ENCODE measurements around the gene RIPOR3.

The RIPOR3 gene

DNA sequence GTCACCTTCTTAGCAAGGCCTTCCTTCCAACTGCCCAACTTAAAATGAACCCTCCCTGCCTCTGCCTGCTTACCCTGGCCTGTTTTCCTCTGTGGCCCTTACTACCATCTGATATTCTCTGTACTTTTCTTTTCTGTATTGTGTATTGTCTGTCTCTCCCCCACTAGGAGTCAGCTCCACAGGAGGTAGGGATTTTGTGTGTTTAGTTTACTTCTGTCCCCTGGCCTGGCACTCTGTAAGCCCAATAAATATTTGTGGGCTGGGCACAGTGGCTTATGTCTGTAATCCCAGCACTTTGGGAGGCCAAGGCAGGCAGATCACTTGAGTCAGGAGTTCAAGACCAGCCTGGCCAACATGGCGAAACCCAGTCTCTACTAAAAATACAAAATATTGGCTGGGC, 72.8 kb downstream of the RIPOR3 start:
- TF ChIP-seq, protein P1, sequence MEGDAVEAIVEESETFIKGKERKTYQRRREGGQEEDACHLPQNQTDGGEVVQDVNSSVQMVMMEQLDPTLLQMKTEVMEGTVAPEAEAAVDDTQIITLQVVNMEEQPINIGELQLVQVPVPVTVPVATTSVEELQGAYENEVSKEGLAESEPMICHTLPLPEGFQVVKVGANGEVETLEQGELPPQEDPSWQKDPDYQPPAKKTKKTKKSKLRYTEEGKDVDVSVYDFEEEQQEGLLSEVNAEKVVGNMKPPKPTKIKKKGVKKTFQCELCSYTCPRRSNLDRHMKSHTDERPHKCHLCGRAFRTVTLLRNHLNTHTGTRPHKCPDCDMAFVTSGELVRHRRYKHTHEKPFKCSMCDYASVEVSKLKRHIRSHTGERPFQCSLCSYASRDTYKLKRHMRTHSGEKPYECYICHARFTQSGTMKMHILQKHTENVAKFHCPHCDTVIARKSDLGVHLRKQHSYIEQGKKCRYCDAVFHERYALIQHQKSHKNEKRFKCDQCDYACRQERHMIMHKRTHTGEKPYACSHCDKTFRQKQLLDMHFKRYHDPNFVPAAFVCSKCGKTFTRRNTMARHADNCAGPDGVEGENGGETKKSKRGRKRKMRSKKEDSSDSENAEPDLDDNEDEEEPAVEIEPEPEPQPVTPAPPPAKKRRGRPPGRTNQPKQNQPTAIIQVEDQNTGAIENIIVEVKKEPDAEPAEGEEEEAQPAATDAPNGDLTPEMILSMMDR (conservative IDR thresholded peaks at IDR 0.05; ENCODE audit: low read depth, low read length), result no peak
- no peak overlapping the region for H3K4me3 ChIP-seq (ENCODE audit: low read length)
- DNase-seq (ENCODE audit: low read depth), result no peak

DNA sequence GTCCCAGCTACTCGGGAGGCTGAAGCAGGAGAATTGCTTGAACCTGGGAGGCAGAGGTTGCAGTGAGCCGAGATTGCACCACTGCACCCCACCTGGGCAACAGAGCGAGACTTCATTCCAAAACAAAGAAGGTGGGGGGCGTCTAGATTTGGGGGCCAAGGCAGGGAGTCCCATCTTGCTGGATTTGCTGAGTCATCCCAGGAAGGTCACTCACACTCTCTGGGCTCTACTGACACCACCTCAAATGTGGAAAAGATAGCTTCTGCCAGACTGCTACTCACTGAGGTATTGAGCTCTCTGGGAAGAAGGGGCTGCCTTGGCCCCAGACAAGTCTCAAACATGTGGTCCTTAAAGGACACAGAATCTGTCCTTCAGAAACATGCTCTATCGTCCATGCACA, 74.3 kb downstream of the RIPOR3 start:
- TF ChIP-seq, protein P1 (conservative IDR thresholded peaks at IDR 0.05; ENCODE audit: low read depth, low read length), result no peak
- H3K4me3 ChIP-seq (ENCODE audit: low read length), result no peak overlapping the region
- DNase-seq (ENCODE audit: low read depth), result no peak

DNA sequence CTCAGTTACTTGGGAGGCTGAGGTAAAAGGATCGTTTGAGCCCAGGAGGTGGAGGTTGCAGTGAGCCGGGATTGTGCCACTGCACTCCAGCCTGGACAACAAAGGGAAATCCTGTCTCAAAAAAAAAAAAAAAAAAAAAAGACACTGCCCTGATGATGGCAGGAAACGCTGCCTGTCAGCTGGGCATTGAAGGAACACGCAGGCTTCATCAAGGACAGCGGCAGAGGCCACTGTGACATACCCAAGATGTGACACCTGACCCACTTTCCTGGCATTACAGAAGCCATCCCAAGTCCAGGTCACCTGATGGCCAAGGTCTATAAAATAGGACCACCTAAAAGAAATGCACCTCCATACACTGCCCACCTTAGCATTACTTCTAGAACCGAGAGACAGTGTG, 75.9 kb downstream of the RIPOR3 start:
- no peak overlapping the region for H3K4me3 ChIP-seq (ENCODE audit: low read length)
- no peak for DNase-seq (ENCODE audit: low read depth)
- TF ChIP-seq, protein P1 (conservative IDR thresholded peaks at IDR 0.05; ENCODE audit: low read depth, low read length), result no peak

DNA sequence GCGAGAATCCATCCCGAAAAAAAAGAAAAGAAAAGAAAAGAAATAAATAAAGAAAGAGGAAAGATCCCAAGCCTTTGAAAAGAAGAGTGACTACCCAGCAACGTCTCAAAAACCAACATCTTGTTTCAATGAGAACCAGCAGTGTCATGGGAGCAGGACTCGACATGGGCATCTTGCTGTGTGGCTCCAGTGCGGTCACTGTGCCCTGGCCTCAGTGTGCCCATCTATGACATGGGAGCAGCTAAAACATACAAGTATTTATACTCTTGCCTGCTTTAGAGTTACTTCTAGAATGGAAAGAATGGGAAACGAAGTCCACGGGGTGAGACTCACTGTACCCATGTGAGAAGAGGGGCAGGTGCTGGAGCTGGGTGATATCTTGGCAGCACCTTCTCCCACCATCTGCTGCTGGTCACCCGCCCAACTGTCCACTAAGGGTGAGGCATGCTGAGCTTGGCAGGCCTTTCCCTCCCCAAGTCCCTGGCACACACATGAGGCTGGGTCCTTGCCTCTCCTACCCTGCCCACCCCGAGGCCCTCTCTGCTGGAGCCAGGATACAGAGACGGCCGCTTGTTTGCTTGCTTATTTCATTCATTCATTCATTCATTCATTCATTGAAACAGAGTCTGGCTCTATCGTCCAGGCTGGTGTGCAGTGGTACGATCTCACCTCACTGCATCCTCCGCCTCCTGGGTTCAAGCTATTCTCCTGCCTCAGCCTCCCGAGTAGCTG, 77.7 kb downstream of the RIPOR3 start:
- no peak overlapping the region for H3K4me3 ChIP-seq (ENCODE audit: low read length)
- no peak for DNase-seq (ENCODE audit: low read depth)
- TF ChIP-seq, protein P1 (conservative IDR thresholded peaks at IDR 0.05; ENCODE audit: low read depth, low read length), result no peak

DNA sequence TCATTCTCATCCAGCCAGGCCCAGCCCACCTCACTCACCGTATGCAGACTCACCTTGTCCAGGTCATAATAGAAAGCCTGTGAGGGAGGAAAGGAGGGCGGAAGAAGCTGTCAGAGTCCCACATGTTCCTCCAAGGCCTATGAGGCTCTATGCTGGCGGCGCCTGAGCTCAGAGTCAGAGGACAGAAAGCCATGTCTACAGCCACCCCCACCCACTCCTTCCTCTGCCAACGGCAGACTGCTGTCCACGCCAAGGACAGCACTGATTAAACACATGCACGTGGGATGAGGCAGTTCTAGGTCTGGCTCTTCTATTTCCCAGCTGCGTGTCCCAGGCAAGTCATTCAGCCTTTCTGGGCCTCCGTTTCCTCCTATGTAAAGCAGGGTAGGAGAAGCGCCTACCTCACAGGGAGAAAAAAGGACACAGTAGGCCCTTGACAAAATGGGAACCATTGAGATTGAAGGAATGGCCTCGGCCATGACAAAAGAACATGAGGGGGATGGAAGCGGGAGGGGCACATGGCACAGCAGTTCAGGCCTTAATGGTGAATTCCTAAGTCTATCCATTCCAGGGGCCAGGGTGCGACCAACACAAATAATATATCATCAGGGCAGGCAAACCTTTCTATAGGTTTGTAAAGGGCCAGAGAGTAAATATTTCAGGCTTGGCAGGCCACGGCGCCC, 80.1 kb downstream of the RIPOR3 start:
- TF ChIP-seq, protein P1 (conservative IDR thresholded peaks at IDR 0.05; ENCODE audit: low read depth, low read length), result no peak
- no peak overlapping the region for H3K4me3 ChIP-seq (ENCODE audit: low read length)
- DNase-seq (ENCODE audit: low read depth), result no peak

DNA sequence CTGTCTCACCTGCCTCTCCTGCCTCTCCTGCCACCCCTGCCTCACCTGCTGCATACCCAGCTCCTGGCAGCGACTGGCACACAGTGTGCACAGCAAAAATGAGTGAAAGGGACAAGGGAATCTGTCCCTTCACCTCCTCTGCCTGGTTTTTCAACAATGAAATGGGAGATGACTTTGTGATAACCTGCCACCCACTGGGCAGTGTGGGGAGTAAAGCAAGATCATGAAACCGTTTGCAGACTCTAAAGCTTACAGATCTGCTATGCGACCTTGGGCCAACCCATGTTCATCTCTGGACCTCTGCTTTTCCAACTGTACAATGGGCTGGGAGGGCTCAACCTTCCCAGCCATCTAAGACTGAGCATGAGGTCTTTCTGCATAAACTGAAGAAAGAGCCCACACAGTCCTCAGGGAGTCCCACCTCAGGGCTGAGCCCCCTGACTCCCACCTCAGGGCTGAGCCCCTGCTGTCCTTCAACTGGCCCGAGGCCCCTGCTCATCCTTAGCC, 81.1 kb downstream of the RIPOR3 start:
- no peak for DNase-seq (ENCODE audit: low read depth)
- TF ChIP-seq, protein P1 (conservative IDR thresholded peaks at IDR 0.05; ENCODE audit: low read depth, low read length), result peak; percentile 35
- H3K4me3 ChIP-seq (ENCODE audit: low read length), result no peak overlapping the region

All from retinal pigment epithelial cell (primary cell).